NCI-H1436 treated with DMSO at 0.1 percent for 48 hours (cell line): ENCODE measurements around the gene UNC93A.
"Not testable (repeated sequence)": the region's sequence is repeated elsewhere in the genome, so short reads cannot be mapped to it uniquely, and the experiment has no call there.

Experiments
- DNase-seq: peaks from one replicate; lab custom pipeline; 2025; lab: John Stamatoyannopoulos, UW

The UNC93A gene

GRCh38 chr6:167311286-167311685, 20.2 kb downstream of the UNC93A start:
- DNase-seq = no peak

GRCh38 chr6:167311691-167312090, 20.6 kb downstream of the UNC93A start:
- DNase-seq = not testable (repeated sequence)

GRCh38 chr6:167314180-167314821, 23.2 kb downstream of the UNC93A start:
- DNase-seq = no peak

- DNase-seq = no peak
These were observed 26.1 kb downstream of the UNC93A start for GRCh38 chr6:167317172-167317571.

- not testable (repeated sequence) for DNase-seq
These were observed 27.2 kb downstream of the UNC93A start for GRCh38 chr6:167318354-167318753.

GRCh38 chr6:167318856-167319255, 27.7 kb downstream of the UNC93A start:
- not testable (repeated sequence) for DNase-seq

GRCh38 chr6:167319856-167320753, 29.0 kb downstream of the UNC93A start:
- DNase-seq = not testable (repeated sequence)

- not testable (repeated sequence) for DNase-seq
These were observed 29.6 kb downstream of the UNC93A start for GRCh38 chr6:167320754-167321056.

GRCh38 chr6:167321185-167321584, 30.1 kb downstream of the UNC93A start:
- DNase-seq = not testable (repeated sequence)

GRCh38 chr6:167323111-167323510, 32.0 kb downstream of the UNC93A start:
- DNase-seq = no peak

GRCh38 chr6:167324111-167324510, 33.0 kb downstream of the UNC93A start:
- no peak for DNase-seq

GRCh38 chr6:167325766-167326165, 34.7 kb downstream of the UNC93A start:
- DNase-seq = no peak

GRCh38 chr6:167327391-167327790, 36.3 kb downstream of the UNC93A start:
- no peak for DNase-seq

- DNase-seq = no peak
These were observed 37.0 kb downstream of the UNC93A start for GRCh38 chr6:167328086-167328485.

- DNase-seq = no peak
These were observed 37.9 kb downstream of the UNC93A start for GRCh38 chr6:167329014-167329413.

GRCh38 chr6:167330750-167331149, 39.6 kb downstream of the UNC93A start:
- no peak for DNase-seq

- DNase-seq = no peak
These were observed 40.5 kb downstream of the UNC93A start for GRCh38 chr6:167331565-167331964.

GRCh38 chr6:167336844-167337630, 45.9 kb downstream of the UNC93A start:
- DNase-seq = no peak

GRCh38 chr6:167337675-167338449, 46.7 kb downstream of the UNC93A start:
- DNase-seq = no peak

GRCh38 chr6:167338541-167339117, 47.5 kb downstream of the UNC93A start:
- no peak for DNase-seq

- DNase-seq = no peak
These were observed 50.0 kb downstream of the UNC93A start for GRCh38 chr6:167341038-167341583.
